Mesodermal cell (in vitro differentiated cells): ENCODE results near the gene CD226.

Source experiments
- H3K27ac ChIP-seq: 2 replicates; pipeline ENCODE4 v1.7.0; 2013; ENCODE audit warnings: mild to moderate bottlenecking, low read depth, low read length, moderate library complexity; ENCODE audit not compliant: severe bottlenecking
- H3K36me3 ChIP-seq: 2 replicates; pipeline ENCODE4 v1.7.1; 2013; ENCODE audit warnings: mild to moderate bottlenecking, low read length, moderate library complexity; ENCODE audit not compliant: control insufficient read depth, insufficient read depth
- H3K4me1 ChIP-seq: one replicate; pipeline ENCODE4 v1.7.1; 2013; ENCODE audit warnings: mild to moderate bottlenecking, low read length; ENCODE audit not compliant: insufficient read depth, control insufficient read depth, poor library complexity, severe bottlenecking
- H3K4me3 ChIP-seq: 2 replicates; pipeline ENCODE4 v1.7.0; 2013; ENCODE audit warnings: low read length, control low read depth, mild to moderate bottlenecking; ENCODE audit not compliant: insufficient read depth, poor library complexity, severe bottlenecking; ENCODE audit errors: extremely low read depth
- H3K9me3 ChIP-seq: 2 replicates; pipeline ENCODE4 v1.7.1; 2013; ENCODE audit warnings: mild to moderate bottlenecking, low read length, moderate library complexity; ENCODE audit not compliant: control insufficient read depth
- WGBS, 2 experiments: methylation state at CpG; one replicate each; pipeline ENCODE4 v1.1.5; 2013; ENCODE audit warnings: missing lambda C conversion rate in 2 of 2; ENCODE audit not compliant: insufficient coverage in 2 of 2; 5-methylcytosine and 5-hydroxymethylcytosine counted together

The CD226 gene

GRCh38 chr18:69956665-69957620 lies 9.3 kb upstream of the CD226 start:
- Histone ChIP-seq H3K9me3 (no peaks in the 10 kb centered on the region), H3K4me1 (no peaks in the 10 kb centered on the region), H3K4me3 (no peak overlapping the region), H3K27ac (no peak overlapping the region), H3K36me3 (no peaks in the 10 kb centered on the region)
- 87% methylated on average over 18 to 20 of the region's 20 CpGs for WGBS, 2 experiments

DNA sequence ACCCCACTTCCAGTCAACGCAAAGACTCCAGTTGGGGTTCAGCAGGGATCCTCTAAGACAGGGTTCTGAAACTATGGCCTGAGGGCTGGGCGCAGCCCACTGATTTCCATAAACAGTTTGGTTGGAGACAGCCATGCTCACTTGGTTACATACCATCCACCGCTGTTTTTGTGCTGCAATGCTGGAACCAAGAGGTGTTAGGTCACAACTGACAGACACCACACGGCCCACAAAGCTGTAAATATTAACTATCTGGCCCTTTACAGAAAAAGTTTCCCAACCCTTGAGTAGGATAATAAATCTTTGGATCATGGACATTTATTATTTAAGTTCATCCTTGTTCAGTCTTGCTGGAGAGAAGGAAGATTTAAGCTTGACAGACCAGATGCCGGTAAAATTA lies 8.4 kb upstream of the CD226 start:
- Histone ChIP-seq H3K4me3 (no peak overlapping the region), H3K36me3 (no peaks in the 10 kb centered on the region), H3K9me3 (no peaks in the 10 kb centered on the region), H3K27ac (no peak overlapping the region), H3K4me1 (peaks cover 7% of the 10 kb centered on the region)
- 97 to 100% methylated on average over 3 to 4 of the region's 5 CpGs for WGBS, 2 experiments

DNA sequence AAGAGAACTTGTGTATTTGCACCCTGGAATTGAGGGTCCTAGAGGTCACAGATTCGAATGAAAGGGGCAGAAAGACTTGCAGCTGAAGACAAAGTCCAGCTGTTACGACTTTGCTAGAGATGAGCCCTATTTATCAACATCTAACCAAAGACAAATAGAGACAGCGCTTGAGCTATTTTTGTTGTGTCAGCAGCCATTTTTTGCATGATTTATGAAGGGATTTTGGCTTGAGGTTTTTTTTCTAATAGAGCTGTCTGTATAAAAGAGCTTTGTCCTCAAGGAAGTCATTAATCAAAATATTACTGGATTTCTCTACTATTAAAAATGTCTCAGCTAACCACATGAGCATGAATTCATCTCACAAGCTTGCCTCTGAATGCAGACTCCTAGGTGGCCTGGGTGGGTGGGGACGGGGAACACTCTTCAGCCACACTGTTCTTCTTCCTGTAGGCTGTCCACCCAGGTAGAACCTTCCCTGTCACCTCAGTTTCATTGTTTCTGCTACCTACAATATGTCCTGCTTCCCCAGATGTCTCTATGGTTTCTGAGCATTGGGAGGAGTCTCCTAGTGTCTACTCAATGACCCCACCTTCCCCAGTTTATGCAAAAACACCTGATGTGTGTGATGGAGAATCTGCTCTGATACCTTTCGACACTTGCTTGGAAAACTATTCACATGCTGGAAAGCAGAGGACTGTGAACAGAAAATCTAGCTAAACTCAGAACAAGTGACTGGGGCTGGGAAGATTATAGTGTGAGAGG lies 7.2 kb upstream of the CD226 start:
- H3K9me3 ChIP-seq, result no peaks in the 10 kb centered on the region
- 92 to 100% methylated on average over 2 to 4 of the region's 5 CpGs for WGBS, 2 experiments
- H3K36me3 ChIP-seq, result no peaks in the 10 kb centered on the region
- no peak overlapping the region for H3K4me3 ChIP-seq
- peaks cover 11% of the 10 kb centered on the region for H3K4me1 ChIP-seq
- H3K27ac ChIP-seq, result no peak overlapping the region

DNA sequence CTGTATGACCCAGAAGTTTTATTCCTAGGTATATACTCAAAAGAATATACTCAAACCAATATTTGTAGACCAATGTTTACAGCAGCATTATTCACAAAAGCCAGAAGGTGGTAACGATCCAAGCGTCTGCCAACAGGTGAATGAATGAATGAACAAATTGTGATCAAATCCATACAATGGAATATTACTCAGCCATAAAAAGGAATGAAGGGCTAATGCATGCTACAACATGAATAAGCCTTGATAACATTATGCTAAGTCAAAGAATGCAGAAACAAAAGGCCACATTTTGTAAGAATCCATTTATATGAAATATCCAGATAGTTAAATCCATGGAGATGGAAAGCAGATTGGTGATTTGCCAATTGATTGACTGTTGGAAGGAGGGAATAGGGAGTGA lies 5.5 kb upstream of the CD226 start:
- no CpG with 5 or more reads among the region's 2 CpGs for WGBS, 2 experiments
- Histone ChIP-seq H3K4me3 (no peak overlapping the region), H3K36me3 (no peaks in the 10 kb centered on the region), H3K27ac (no peak overlapping the region), H3K9me3 (no peaks in the 10 kb centered on the region), H3K4me1 (peaks cover 11% of the 10 kb centered on the region)

DNA sequence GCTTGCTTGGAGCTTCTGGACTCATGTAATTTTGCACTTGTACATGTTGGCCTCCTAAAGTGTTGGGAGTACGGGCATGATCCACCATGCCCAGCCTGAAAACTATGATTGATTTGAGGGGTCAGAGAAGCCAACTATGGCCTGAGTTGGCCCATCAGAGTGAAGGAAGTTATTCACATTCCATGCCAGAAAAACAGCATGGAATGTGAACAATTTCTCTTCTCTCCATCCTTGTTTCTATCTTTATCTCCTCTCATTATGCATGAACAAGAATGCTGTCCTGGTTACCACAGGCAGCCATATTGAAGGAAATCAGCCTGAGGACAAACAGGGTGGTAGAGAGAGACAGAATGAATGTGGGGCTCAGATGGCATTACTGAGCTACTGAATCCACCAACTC lies 3.5 kb upstream of the CD226 start:
- Histone ChIP-seq H3K27ac (peak overlapping the region; percentile 70), H3K4me1 (peaks cover 11% of the 10 kb centered on the region), H3K36me3 (no peaks in the 10 kb centered on the region), H3K4me3 (no peak overlapping the region), H3K9me3 (no peaks in the 10 kb centered on the region)
- 100% methylated on average over 1 of the region's 1 CpG; no CpG with 5 or more reads in 1 of the 2 experiments for WGBS, 2 experiments

GRCh38 chr18:69949538-69949936 lies 1.9 kb upstream of the CD226 start:
- Histone ChIP-seq H3K27ac (no peak overlapping the region), H3K4me1 (peaks cover 11% of the 10 kb centered on the region), H3K9me3 (no peaks in the 10 kb centered on the region), H3K4me3 (no peak overlapping the region), H3K36me3 (no peaks in the 10 kb centered on the region)
- 91 to 92% methylated on average over 4 of the region's 4 CpGs for WGBS, 2 experiments

GRCh38 chr18:69948919-69949537 lies 1.4 kb upstream of the CD226 start:
- WGBS, 2 experiments, result 86 to 92% methylated on average over 13 to 15 of the region's 15 CpGs

DNA sequence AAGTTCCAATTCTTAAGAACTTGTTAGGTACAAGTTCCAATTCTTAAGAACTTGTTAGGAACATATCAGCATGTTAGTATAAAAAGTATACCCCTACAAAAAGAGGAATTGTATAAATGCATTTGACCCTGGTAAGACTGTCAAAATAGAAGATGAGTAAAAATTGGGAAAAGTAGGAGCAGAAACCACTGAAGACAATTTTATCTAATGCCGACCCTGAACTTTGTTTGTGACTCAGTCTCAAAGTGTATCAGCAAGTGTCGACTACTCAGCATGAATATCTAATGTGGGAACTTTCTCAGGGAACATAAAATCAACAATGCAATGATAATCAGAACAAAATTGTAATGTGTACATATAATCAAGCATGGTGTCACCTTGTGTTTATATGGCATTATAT lies 583 bp upstream of the CD226 start:
- WGBS, 2 experiments, result 60 to 100% methylated on average over 1 of the region's 2 CpGs
- Histone ChIP-seq H3K9me3 (no peaks in the 10 kb centered on the region), H3K27ac (no peak overlapping the region), H3K4me3 (no peak overlapping the region), H3K4me1 (peaks cover 11% of the 10 kb centered on the region), H3K36me3 (no peaks in the 10 kb centered on the region)

More at GRCh38 chr18:69948919-69949537, 1.4 kb upstream of the CD226 start:
- H3K36me3 ChIP-seq, result no peaks in the 10 kb centered on the region
- H3K4me1 ChIP-seq, result peaks cover 11% of the 10 kb centered on the region
- no peak overlapping the region for H3K4me3 ChIP-seq
- no peaks in the 10 kb centered on the region for H3K9me3 ChIP-seq
- no peak overlapping the region for H3K27ac ChIP-seq

DNA sequence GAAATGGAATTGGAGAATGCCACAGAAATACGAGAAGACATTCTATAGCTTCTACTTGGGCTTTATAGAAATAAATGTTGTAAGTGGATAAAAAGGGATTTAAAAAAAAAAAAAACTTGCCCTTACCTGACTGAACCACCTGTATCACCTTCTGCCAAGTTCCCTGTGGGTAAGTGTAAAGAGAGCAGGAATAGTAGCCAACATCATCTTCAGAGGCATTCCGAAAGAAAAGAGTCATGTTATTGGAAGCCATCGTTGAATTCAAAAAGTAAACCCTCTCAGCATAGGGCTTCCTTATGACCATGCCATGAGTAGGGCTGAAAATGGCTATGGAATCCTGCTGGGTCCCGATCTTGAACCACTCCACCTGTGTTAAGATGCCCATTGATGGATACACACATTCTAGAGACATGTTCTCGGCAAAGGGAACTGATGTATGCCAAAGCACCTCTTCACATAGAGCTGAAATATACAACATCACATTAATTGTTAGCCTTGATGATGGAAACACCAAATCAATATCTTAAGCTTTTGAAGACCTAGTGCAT lies 991 bp downstream of the CD226 start:
- Histone ChIP-seq H3K4me1 (peaks cover 11% of the 10 kb centered on the region), H3K27ac (no peak overlapping the region), H3K9me3 (peaks cover 7% of the 10 kb centered on the region), H3K4me3 (no peak overlapping the region), H3K36me3 (no peaks in the 10 kb centered on the region)
- 90 to 100% methylated on average over 3 to 4 of the region's 5 CpGs for WGBS, 2 experiments
